Measurements from ENCODE around the gene KRTAP4-6. TPM values are rescaled to one million over a fixed set of nuclear protein-coding genes. Genes with fewer than 3 reads are reported as not detected.
"Not testable (repeated sequence)": the region's sequence is repeated elsewhere in the genome, so short reads cannot be mapped to it uniquely, and the experiment has no call there.

KRTAP4-6 gene
- total RNA-seq, 4 donors from 2014 or later = not detected

- TF ChIP-seq, protein P1, sequence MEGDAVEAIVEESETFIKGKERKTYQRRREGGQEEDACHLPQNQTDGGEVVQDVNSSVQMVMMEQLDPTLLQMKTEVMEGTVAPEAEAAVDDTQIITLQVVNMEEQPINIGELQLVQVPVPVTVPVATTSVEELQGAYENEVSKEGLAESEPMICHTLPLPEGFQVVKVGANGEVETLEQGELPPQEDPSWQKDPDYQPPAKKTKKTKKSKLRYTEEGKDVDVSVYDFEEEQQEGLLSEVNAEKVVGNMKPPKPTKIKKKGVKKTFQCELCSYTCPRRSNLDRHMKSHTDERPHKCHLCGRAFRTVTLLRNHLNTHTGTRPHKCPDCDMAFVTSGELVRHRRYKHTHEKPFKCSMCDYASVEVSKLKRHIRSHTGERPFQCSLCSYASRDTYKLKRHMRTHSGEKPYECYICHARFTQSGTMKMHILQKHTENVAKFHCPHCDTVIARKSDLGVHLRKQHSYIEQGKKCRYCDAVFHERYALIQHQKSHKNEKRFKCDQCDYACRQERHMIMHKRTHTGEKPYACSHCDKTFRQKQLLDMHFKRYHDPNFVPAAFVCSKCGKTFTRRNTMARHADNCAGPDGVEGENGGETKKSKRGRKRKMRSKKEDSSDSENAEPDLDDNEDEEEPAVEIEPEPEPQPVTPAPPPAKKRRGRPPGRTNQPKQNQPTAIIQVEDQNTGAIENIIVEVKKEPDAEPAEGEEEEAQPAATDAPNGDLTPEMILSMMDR (IDR thresholded peaks at IDR 0.05) = no peak
- ATAC-seq (ENCODE audit: low FRiP score) (no peak), DNase-seq (ENCODE audit: low spot score) (no peak)
Observed at GRCh38 chr17:41111151-41111885, 29.0 kb downstream of the KRTAP4-6 start.

DNA sequence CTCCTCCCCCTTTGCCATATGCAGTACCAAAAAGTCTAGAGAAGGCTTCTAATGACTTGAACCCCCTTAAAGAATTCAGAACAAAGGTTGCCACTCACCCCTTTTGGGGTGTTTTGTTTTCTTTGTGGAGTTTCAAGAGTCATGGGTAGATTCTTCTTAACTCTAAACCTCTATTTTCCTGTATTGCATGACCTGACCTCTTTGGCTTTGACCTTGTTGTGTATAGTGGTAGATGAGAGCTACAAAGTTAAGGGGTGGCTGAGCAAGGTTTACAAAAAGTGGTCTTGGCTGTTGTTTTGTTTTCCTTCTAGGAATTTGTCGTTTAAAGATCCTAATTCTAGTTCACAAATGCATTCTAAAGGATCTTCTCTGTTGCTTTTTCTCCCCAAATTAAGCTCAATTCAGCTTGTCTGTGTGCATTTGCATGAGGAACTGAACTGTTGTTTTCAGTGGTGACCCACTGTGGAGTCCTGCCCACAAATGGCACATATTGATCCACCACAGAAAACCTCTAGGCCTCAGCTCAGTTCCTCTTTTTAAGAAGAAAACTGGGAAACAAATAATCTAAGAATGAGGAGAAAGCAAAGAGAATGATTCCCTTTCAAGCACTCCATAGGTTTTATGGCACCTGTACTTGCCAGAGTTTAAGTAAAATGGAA, 31.5 kb downstream of the KRTAP4-6 start:
- DNase-seq (ENCODE audit: low spot score); ATAC-seq (ENCODE audit: low FRiP score): not testable (repeated sequence)

DNA sequence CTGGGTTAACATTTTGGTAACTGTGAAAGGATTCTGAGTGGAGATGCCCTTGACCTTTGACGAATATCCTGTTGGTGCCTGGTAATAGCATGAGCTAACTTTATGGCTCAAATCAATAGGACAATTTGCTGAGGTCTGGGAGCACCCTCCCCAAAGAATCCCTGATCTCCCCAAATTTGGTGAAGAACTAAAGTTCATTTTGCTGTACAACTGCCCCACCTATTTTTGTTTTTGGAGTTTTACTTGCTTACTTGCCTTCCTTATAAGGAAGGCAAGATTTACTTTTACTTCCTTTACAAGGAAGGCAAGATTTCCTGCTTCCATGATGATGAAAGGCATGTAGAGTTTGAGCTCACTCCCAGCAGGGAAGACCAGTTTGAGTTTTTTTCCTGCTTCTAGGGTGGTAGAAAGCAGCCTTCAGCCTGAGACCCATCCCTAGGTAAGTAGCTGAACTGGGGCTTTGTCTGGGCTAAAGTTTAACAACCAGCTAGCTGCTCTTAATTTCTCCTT, 32.3 kb downstream of the KRTAP4-6 start:
- TF ChIP-seq, protein P1 (IDR thresholded peaks at IDR 0.05) = no peak

GRCh38 chr17:41105347-41105746, 35.0 kb downstream of the KRTAP4-6 start, which contains the start of gene KRTAP4-9:
Gene KRTAP4-9, plus strand, starts transcription at chr17:41105389. Its CDS starts 0 bp downstream, at chr17:41105389.
- ATAC-seq (ENCODE audit: low FRiP score); DNase-seq (ENCODE audit: low spot score): not testable (repeated sequence)

More for the DNA sequence above, 32.3 kb downstream of the KRTAP4-6 start:
- no peak for ATAC-seq (ENCODE audit: low FRiP score)
- no peak for DNase-seq (ENCODE audit: low spot score)

- not testable (repeated sequence) for ATAC-seq (ENCODE audit: low FRiP score); DNase-seq (ENCODE audit: low spot score)
Observed at GRCh38 chr17:41104386-41105038, 35.8 kb downstream of the KRTAP4-6 start.

- TF ChIP-seq, protein P1 (IDR thresholded peaks at IDR 0.05) = no peak
- no peak for ATAC-seq (ENCODE audit: low FRiP score)
Observed at GRCh38 chr17:41103896-41104295, 36.4 kb downstream of the KRTAP4-6 start.

DNA sequence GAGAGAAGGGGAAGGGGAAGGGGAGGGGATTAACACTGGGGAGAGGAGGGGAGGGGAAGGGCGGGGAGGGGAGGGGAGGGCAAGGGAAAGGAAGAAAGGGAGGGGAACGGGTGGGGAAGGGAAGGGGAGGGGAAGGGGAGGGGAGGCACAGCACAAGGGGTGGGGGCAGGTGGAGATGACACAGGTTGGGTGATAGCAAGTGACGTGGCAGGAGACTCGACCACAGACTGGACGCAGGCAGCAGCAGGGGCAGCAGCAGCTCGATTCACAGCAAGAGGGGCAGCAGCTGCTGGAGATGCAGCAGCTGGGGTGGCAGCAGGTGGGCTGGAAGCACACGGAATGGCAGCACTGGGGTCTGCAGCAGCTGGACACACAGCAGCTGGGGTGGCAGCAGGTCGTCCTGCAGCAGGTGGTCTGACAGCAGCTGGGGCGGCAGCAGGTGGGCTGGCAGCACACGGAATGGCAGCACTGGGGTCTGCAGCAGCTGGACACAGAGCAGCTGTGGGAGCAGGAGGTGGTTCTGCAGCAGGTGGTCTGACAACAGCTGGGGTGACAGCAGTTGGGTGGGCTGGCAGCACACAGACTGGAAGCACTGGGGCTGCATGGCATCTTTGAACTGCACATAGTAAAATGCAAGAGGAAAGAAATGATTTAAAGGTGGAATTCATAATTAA, 38.6 kb downstream of the KRTAP4-6 start, which contains the start of gene KRTAP4-16:
KRTAP4-16 (minus strand) TSS at position 624 of the 674 bp plus-strand sequence; CDS start at position 624, 0 bp downstream.
- TF ChIP-seq, protein P1 (IDR thresholded peaks at IDR 0.05) = no peak
- DNase-seq (ENCODE audit: low spot score) (no peak), ATAC-seq (ENCODE audit: low FRiP score) (no peak)

More at GRCh38 chr17:41103896-41104295, 36.4 kb downstream of the KRTAP4-6 start:
- no peak for DNase-seq (ENCODE audit: low spot score)

- not testable (repeated sequence) for DNase-seq (ENCODE audit: low spot score); ATAC-seq (ENCODE audit: low FRiP score)
Observed at GRCh38 chr17:41099682-41100480, 40.5 kb downstream of the KRTAP4-6 start.

Data from omental fat pad (tissue), 4 donors.